AG10803 (cell line): ENCODE measurements around the gene B4GALT6.

Experiments used
- DNase-seq: peaks from one replicate; pipeline ENCODE4 v3.0.0; 2010; ENCODE audit warnings: low read depth
- H3K4me3 ChIP-seq: 2 replicates; pipeline ENCODE4 v1.5.1; 2011; ENCODE audit warnings: mild to moderate bottlenecking, low read length, control low read depth
- CTCF ChIP-seq: conservative IDR thresholded peaks from 2 replicates; pipeline ENCODE4 v1.5.1; 2011; ENCODE audit warnings: mild to moderate bottlenecking, low read length, control low read depth, inconsistent platforms

B4GALT6 gene

GRCh38 chr18:31702449-31702848 is 18.1 kb upstream of the B4GALT6 start:
- no peak for DNase-seq
- H3K4me3 ChIP-seq = no peak overlapping the region
- TF ChIP-seq CTCF = no peak

- TF ChIP-seq CTCF = no peak
- H3K4me3 ChIP-seq = no peak overlapping the region
- DNase-seq = no peak
These were observed 17.4 kb upstream of the B4GALT6 start for GRCh38 chr18:31701744-31702143.

GRCh38 chr18:31700990-31701389 is 16.6 kb upstream of the B4GALT6 start:
- no peak overlapping the region for H3K4me3 ChIP-seq
- no peak for TF ChIP-seq CTCF
- no peak for DNase-seq

- no peak for TF ChIP-seq CTCF
These were observed 13.2 kb upstream of the B4GALT6 start for GRCh38 chr18:31697351-31698298.

GRCh38 chr18:31695989-31696388 is 11.6 kb upstream of the B4GALT6 start:
- no peak for TF ChIP-seq CTCF
- H3K4me3 ChIP-seq = no peak overlapping the region

More at GRCh38 chr18:31697351-31698298, 13.2 kb upstream of the B4GALT6 start:
- H3K4me3 ChIP-seq = no peak overlapping the region
- DNase-seq = no peak

GRCh38 chr18:31694297-31694696 is 9.9 kb upstream of the B4GALT6 start:
- DNase-seq = no peak
- H3K4me3 ChIP-seq = no peak overlapping the region
- TF ChIP-seq CTCF = no peak

More at GRCh38 chr18:31695989-31696388, 11.6 kb upstream of the B4GALT6 start:
- DNase-seq = no peak

GRCh38 chr18:31688606-31689005 is 4.2 kb upstream of the B4GALT6 start:
- no peak overlapping the region for H3K4me3 ChIP-seq
- DNase-seq = no peak

More at GRCh38 chr18:31688606-31689005, 4.2 kb upstream of the B4GALT6 start:
- TF ChIP-seq CTCF = no peak
